PC-9 (cell line): ENCODE results near the gene TRPV2. TPM values are rescaled to one million over a fixed set of nuclear protein-coding genes. Genes with fewer than 3 reads are reported as not detected.

Experiments
- BruUV-seq: library from RNA; stranded (reverse); fragments of 400-500 nt; replicated peaks from 2 replicates; lab custom pipeline; 2021; lab: Mats Ljungman, UMichigan
- CTCF ChIA-PET: fragments of 300-600 bp; sonication (Branson Sonifier 250); formaldehyde crosslinking; loops from one replicate; lab custom pipeline; 2022; ENCODE audit warnings: antibody characterized with exemption; lab: Charles Lee
- POLR2A ChIA-PET: fragments of 300-600 bp; sonication (Branson Sonifier 250); formaldehyde crosslinking; loops from one replicate; lab custom pipeline; 2022; ENCODE audit warnings: antibody characterized with exemption; ENCODE audit not compliant: unreplicated experiment; lab: Charles Lee
- DNase-seq, 2 experiments: peaks; one replicate each; pipeline versions ENCODE4 v3.0.0 to v3.0.0-alpha.2; 2015 to 2022; ENCODE audit warnings: mixed read lengths in 1 of 2
- H2AFZ ChIP-seq: fragments of 200-600 bp; sonication (generic); 2 replicates; pipeline ENCODE4 v1.8.1; 2017; ENCODE audit warnings: antibody characterized with exemption
- H3F3A ChIP-seq: fragments of 200-600 bp; sonication (generic); 2 replicates; pipeline ENCODE4 v1.8.1; 2017; ENCODE audit warnings: antibody characterized with exemption, mild to moderate bottlenecking, low read depth; ENCODE audit not compliant: insufficient read depth
- H3K27ac ChIP-seq: fragments of 200-600 bp; sonication (generic); 2 replicates; pipeline ENCODE4 v1.6.1; 2016; ENCODE audit warnings: mixed run types
- H3K27me3 ChIP-seq: fragments of 200-600 bp; sonication (generic); 2 replicates; pipeline ENCODE4 v1.6.1; 2016; ENCODE audit warnings: low read depth, mixed run types; ENCODE audit not compliant: insufficient read depth
- H3K36me3 ChIP-seq: fragments of 200-600 bp; sonication (generic); 2 replicates; pipeline ENCODE4 v1.6.1; 2016; ENCODE audit warnings: low read depth, mixed run types
- H3K4me1 ChIP-seq: fragments of 200-600 bp; sonication (generic); replicated peaks from 2 replicates; pipeline ENCODE4 v1.6.1; 2016; ENCODE audit warnings: mixed run types; ENCODE audit not compliant: insufficient read depth
- H3K4me2 ChIP-seq: fragments of 200-600 bp; sonication (generic); 2 replicates; pipeline ENCODE4 v1.6.1; 2017; ENCODE audit warnings: mixed run types
- H3K4me3 ChIP-seq: fragments of 200-600 bp; sonication (generic); 2 replicates; pipeline ENCODE4 v1.6.1; 2016; ENCODE audit warnings: mixed run types
- H3K79me2 ChIP-seq: fragments of 200-600 bp; sonication (generic); 2 replicates; pipeline ENCODE4 v1.6.1; 2017; ENCODE audit warnings: low read depth, mixed run types
- H3K9me2 ChIP-seq: fragments of 200-600 bp; sonication (generic); 2 replicates; pipeline ENCODE4 v1.8.1; 2017; ENCODE audit warnings: mild to moderate bottlenecking; ENCODE audit not compliant: insufficient read depth
- H3K9me3 ChIP-seq: fragments of 200-600 bp; sonication (generic); 2 replicates; pipeline ENCODE4 v1.8.1; 2016; ENCODE audit warnings: low read depth; ENCODE audit not compliant: insufficient read depth
- H4K20me1 ChIP-seq: fragments of 200-600 bp; sonication (generic); 2 replicates; pipeline ENCODE4 v1.8.1; 2017; ENCODE audit not compliant: insufficient read depth
- CTCF ChIP-seq: fragments of 200-600 bp; sonication (generic); conservative IDR thresholded peaks from 2 replicates; pipeline ENCODE4 v1.6.1; 2017; ENCODE audit warnings: mixed run types, antibody characterized with exemption, mild to moderate bottlenecking, moderate library complexity
- EZH2 ChIP-seq: fragments of 200-600 bp; sonication (generic); IDR thresholded peaks from 2 replicates; pipeline ENCODE4 v1.8.0; 2017; ENCODE audit warnings: antibody characterized with exemption, low read depth
- intact Hi-C: fragments of 100-400 bp; cut with micrococcal nuclease; formaldehyde crosslinking; loops from one replicate; pipeline ENCODE4 v1.10.0; 2022; ENCODE audit not compliant: unreplicated experiment
- total RNA-seq: library from RNA; stranded (reverse); gene quantifications from 2 replicates; pipeline ENCODE4 v1.2.3, GENCODE V29; 2021

TRPV2 gene
- total RNA-seq, 1 experiment from 2014 or later, result 5.3 TPM

GRCh38 chr17:16472539-16472938, 57.2 kb downstream of the TRPV2 start:
- H3K27ac ChIP-seq, result no peak overlapping the region
- intact Hi-C loops, result no loop called here
- no peaks in the 10 kb centered on the region for H4K20me1 ChIP-seq
- BruUV-seq, result no TSS peak
- ChIA-PET POLR2A (no interaction called here), CTCF (no interaction called here)
- no peaks in the 10 kb centered on the region for H3K9me3 ChIP-seq
- H3K4me3 ChIP-seq, result no peak overlapping the region
- no peak for DNase-seq
- no peak for TF ChIP-seq CTCF
- no peak for TF ChIP-seq EZH2
- no peaks in the 10 kb centered on the region for H3K79me2 ChIP-seq
- no peak overlapping the region for H2AFZ ChIP-seq
- no peaks in the 10 kb centered on the region for H3K4me1 ChIP-seq
- no peak overlapping the region for H3K4me2 ChIP-seq
- no peaks in the 10 kb centered on the region for H3K36me3 ChIP-seq
- no peaks in the 10 kb centered on the region for H3K27me3 ChIP-seq
- H3F3A ChIP-seq, result no peaks in the 10 kb centered on the region
- H3K9me2 ChIP-seq, result no peaks in the 10 kb centered on the region

- ChIA-PET POLR2A (no interaction called here), CTCF (interaction anchor here (0.5 kb wide), 1 partner anchor 20 kb away, joined by 3 read pairs; no protein-coding TSS in a partner anchor)
- no peak overlapping the region for H3K4me3 ChIP-seq
- no peak for TF ChIP-seq EZH2
- no peak for TF ChIP-seq CTCF
- H4K20me1 ChIP-seq, result no peaks in the 10 kb centered on the region
- BruUV-seq, result no TSS peak
- no peaks in the 10 kb centered on the region for H3K27me3 ChIP-seq
- H3K36me3 ChIP-seq, result no peaks in the 10 kb centered on the region
- H3F3A ChIP-seq, result no peaks in the 10 kb centered on the region
- H3K79me2 ChIP-seq, result no peaks in the 10 kb centered on the region
- H3K4me2 ChIP-seq, result no peak overlapping the region
- DNase-seq, result no peak
- intact Hi-C loops, result no loop called here
- H3K9me3 ChIP-seq, result no peaks in the 10 kb centered on the region
- no peaks in the 10 kb centered on the region for H3K9me2 ChIP-seq
- H2AFZ ChIP-seq, result no peak overlapping the region
- no peak overlapping the region for H3K27ac ChIP-seq
- no peaks in the 10 kb centered on the region for H3K4me1 ChIP-seq
Observed at GRCh38 chr17:16473044-16474011, 58.0 kb downstream of the TRPV2 start.

GRCh38 chr17:16474012-16474725, 58.8 kb downstream of the TRPV2 start:
- Histone ChIP-seq H3K4me3 (no peak overlapping the region), H3K9me3 (no peaks in the 10 kb centered on the region), H2AFZ (no peak overlapping the region), H3K4me2 (no peak overlapping the region), H4K20me1 (no peaks in the 10 kb centered on the region), H3K27ac (no peak overlapping the region), H3F3A (no peaks in the 10 kb centered on the region), H3K9me2 (no peaks in the 10 kb centered on the region), H3K4me1 (no peaks in the 10 kb centered on the region), H3K27me3 (no peaks in the 10 kb centered on the region), H3K79me2 (no peaks in the 10 kb centered on the region), H3K36me3 (no peaks in the 10 kb centered on the region)
- ChIA-PET POLR2A (no interaction called here), CTCF (interaction anchor here (0.5 kb wide), 1 partner anchor 21 kb away, joined by 3 read pairs; no protein-coding TSS in a partner anchor)
- intact Hi-C loops, result no loop called here
- no peak for TF ChIP-seq EZH2
- no peak for TF ChIP-seq CTCF
- no TSS peak for BruUV-seq
- DNase-seq, result no peak
